IPS-18a (cell line): ENCODE data around the gene DLGAP1.
"Not testable (repeated sequence)": the region's sequence is repeated elsewhere in the genome, so short reads cannot be mapped to it uniquely, and the experiment has no call there.

ENCODE experiments used
- H3K27ac ChIP-seq: one replicate; pipeline ENCODE4 v1.5.1; 2013; ENCODE audit warnings: low read length
- H3K27me3 ChIP-seq: one replicate; pipeline ENCODE4 v1.6.1; 2013; ENCODE audit warnings: mild to moderate bottlenecking, low read length; ENCODE audit not compliant: control insufficient read depth, insufficient read depth
- H3K36me3 ChIP-seq: one replicate; pipeline ENCODE4 v1.6.1; 2013; ENCODE audit warnings: low read depth, low read length; ENCODE audit not compliant: control insufficient read depth
- H3K4me1 ChIP-seq: one replicate; pipeline ENCODE4 v1.6.1; 2013; ENCODE audit warnings: low read depth, low read length; ENCODE audit not compliant: control insufficient read depth
- H3K4me3 ChIP-seq: one replicate; pipeline ENCODE4 v1.5.1; 2013; ENCODE audit warnings: low read length
- H3K9ac ChIP-seq: one replicate; pipeline ENCODE4 v1.6.1; 2013; ENCODE audit warnings: mild to moderate bottlenecking, low read length, moderate library complexity
- H3K9me3 ChIP-seq: one replicate; pipeline ENCODE4 v1.6.1; 2013; ENCODE audit warnings: low read depth, low read length; ENCODE audit not compliant: control insufficient read depth

DLGAP1 gene

DNA sequence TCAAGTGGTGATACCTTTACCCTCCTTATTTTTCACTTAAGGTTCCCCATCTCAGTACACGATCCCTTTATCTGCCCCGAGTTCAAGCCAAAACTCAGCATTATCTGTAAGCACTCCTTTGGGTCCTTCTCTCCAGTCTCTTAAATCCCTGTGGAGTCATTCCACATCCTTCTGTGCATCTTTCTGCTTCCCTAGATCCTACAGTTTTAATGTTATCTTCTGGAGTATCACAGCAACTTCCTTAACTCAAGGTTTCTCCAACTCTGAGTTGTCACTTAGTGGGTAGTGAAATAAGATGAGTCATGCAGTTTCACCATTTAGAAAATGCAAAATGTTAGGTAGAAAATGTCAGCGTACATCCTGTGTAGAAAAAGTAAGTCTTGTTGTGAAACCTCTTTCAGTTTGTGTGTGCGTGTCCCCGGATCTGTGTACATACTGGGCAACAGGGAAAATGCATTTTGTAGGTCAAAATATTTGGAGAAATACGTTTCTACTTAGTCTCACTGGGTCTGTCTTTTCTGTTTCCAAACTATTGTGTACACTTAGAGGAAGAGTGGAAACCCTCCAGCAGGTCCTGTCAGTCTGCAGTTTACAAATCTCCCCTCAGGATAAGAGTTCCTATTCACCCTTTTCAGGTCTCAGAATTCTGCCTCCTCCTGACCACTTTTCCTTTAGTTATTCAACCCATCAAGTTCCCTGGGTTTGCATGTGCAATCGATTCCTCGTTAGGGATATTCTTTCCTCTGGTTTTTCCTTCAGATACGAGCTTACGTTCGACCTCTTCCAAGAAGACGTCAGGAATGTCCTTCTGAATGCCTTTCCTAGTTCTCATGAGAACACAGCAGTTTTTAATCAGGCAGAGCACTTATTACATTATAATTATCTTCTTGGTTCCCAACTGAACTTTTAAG lies 850.4 kb downstream of the DLGAP1 start:
- peak overlapping the region; percentile 97 for H3K27ac ChIP-seq
- peaks cover 16% of the 10 kb centered on the region for H3K4me1 ChIP-seq
- peaks cover 13% of the 10 kb centered on the region for H3K36me3 ChIP-seq
- H3K9ac ChIP-seq, result peak overlapping the region; percentile 96
- no peaks in the 10 kb centered on the region for H3K9me3 ChIP-seq
- H3K4me3 ChIP-seq, result peak overlapping the region; percentile 90
- H3K27me3 ChIP-seq, result no peaks in the 10 kb centered on the region

DNA sequence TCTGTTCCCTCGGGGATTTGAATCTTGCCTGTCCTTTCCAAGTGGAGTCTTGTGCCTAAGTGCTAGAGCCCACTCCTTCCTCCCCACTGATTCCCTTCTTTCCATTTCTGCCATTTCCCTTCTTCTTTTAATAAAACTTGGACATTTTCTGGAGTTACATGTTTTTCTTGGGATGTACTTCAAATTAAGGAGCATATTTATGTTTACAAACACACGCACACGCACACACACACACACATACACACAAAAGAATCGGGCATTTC lies 850.9 kb downstream of the DLGAP1 start:
- Histone ChIP-seq H3K9ac (peak overlapping the region; percentile 96), H3K36me3 (peaks cover 13% of the 10 kb centered on the region), H3K9me3 (no peaks in the 10 kb centered on the region), H3K27ac (peak overlapping the region; percentile 97), H3K4me1 (peaks cover 19% of the 10 kb centered on the region), H3K4me3 (peak overlapping the region; percentile 90), H3K27me3 (no peaks in the 10 kb centered on the region)

- no peaks in the 10 kb centered on the region for H3K9me3 ChIP-seq
- peak overlapping the region; percentile 97 for H3K27ac ChIP-seq
- H3K36me3 ChIP-seq, result peaks cover 13% of the 10 kb centered on the region
- H3K9ac ChIP-seq, result peak overlapping the region; percentile 96
- peak overlapping the region; percentile 90 for H3K4me3 ChIP-seq
- peaks cover 22% of the 10 kb centered on the region for H3K4me1 ChIP-seq
- H3K27me3 ChIP-seq, result no peaks in the 10 kb centered on the region
These were observed 851.5 kb downstream of the DLGAP1 start for GRCh38 chr18:3603421-3604234.

- H3K4me3 ChIP-seq, H3K27me3 ChIP-seq, H3K9ac ChIP-seq, H3K9me3 ChIP-seq, H3K27ac ChIP-seq, H3K36me3 ChIP-seq: not testable (repeated sequence)
- peaks cover 29% of the 10 kb centered on the region for H3K4me1 ChIP-seq
These were observed 853.9 kb downstream of the DLGAP1 start for GRCh38 chr18:3601106-3601755.

- Histone ChIP-seq H3K36me3 (no peaks in the 10 kb centered on the region), H3K4me1 (peaks cover 40% of the 10 kb centered on the region), H3K4me3 (no peak overlapping the region), H3K9ac (no peak overlapping the region), H3K27me3 (no peaks in the 10 kb centered on the region), H3K9me3 (no peaks in the 10 kb centered on the region), H3K27ac (no peak overlapping the region)
These were observed 855.2 kb downstream of the DLGAP1 start for GRCh38 chr18:3599861-3600260.

GRCh38 chr18:3599195-3599594 lies 855.9 kb downstream of the DLGAP1 start:
- no peak overlapping the region for H3K27ac ChIP-seq
- no peaks in the 10 kb centered on the region for H3K27me3 ChIP-seq
- no peak overlapping the region for H3K9ac ChIP-seq
- H3K4me1 ChIP-seq, result peaks cover 45% of the 10 kb centered on the region
- no peaks in the 10 kb centered on the region for H3K9me3 ChIP-seq
- H3K4me3 ChIP-seq, result no peak overlapping the region
- H3K36me3 ChIP-seq, result no peaks in the 10 kb centered on the region

GRCh38 chr18:3598581-3598980 lies 856.5 kb downstream of the DLGAP1 start:
- Histone ChIP-seq H3K27ac (no peak overlapping the region), H3K27me3 (no peaks in the 10 kb centered on the region), H3K9me3 (no peaks in the 10 kb centered on the region), H3K4me3 (no peak overlapping the region), H3K4me1 (peaks cover 48% of the 10 kb centered on the region), H3K9ac (no peak overlapping the region), H3K36me3 (no peaks in the 10 kb centered on the region)

DNA sequence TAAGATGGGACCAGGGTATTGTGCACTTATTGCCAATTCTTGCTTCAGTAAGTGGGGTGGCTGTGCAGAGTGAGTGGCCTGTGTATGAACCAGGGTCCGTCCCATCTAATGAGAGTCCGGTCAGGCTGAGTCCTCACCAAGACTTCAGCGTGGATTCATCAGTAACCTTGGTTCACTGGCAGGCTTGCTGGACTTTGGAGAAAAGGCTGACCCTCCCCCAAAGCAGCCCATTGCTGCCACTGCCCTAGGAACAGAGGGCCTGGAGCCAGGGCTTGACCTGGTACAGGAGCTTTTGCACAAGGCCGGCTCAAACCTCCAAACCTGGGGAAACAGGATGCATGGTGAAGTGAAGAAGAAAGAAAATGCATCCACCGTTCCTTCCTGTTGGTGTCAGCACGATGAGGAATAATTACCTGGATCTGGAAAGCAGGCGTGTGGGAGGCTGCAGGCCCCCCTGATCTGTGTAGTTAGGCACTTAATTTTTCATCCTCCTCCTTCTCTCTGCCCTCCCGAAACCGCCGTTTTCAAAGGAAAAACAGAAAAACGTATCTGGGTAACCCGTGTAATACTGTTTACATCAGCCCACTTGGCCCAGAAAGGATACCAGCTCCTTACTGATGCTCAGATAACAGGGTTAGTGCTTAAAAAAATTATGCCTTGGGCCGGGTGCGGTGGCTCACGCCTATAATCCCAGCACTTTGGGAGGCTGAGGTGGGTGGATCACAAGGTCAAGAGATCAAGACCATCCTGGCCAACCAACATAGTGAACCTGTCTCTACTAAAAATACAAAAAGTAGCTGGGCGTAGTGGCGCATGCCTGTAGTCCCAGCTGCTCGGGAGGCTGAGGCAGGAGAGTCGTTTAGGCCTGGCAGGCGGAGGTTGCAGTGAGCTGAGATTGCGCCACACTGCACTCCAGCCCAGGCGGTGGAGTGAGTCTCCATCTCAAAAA lies 857.4 kb downstream of the DLGAP1 start:
- Histone ChIP-seq H3K36me3 (no peaks in the 10 kb centered on the region), H3K9me3 (no peaks in the 10 kb centered on the region), H3K4me3 (no peak overlapping the region), H3K4me1 (peaks cover 49% of the 10 kb centered on the region), H3K27me3 (no peaks in the 10 kb centered on the region), H3K27ac (no peak overlapping the region), H3K9ac (no peak overlapping the region)

GRCh38 chr18:3596637-3597384 lies 858.3 kb downstream of the DLGAP1 start:
- no peaks in the 10 kb centered on the region for H3K9me3 ChIP-seq
- no peak overlapping the region for H3K27ac ChIP-seq
- H3K4me1 ChIP-seq, result peaks cover 43% of the 10 kb centered on the region
- H3K36me3 ChIP-seq, result no peaks in the 10 kb centered on the region
- H3K4me3 ChIP-seq, result no peak overlapping the region
- peaks cover 8% of the 10 kb centered on the region for H3K27me3 ChIP-seq
- H3K9ac ChIP-seq, result no peak overlapping the region

- no peak overlapping the region for H3K4me3 ChIP-seq
- H3K9ac ChIP-seq, result no peak overlapping the region
- H3K4me1 ChIP-seq, result peaks cover 42% of the 10 kb centered on the region
- H3K9me3 ChIP-seq, result no peaks in the 10 kb centered on the region
- no peak overlapping the region for H3K27ac ChIP-seq
- no peaks in the 10 kb centered on the region for H3K36me3 ChIP-seq
- H3K27me3 ChIP-seq, result peaks cover 13% of the 10 kb centered on the region
These were observed 858.8 kb downstream of the DLGAP1 start for GRCh38 chr18:3596324-3596636.
